ENCODE results near the gene ARHGAP10. TPM values are rescaled to one million over a fixed set of nuclear protein-coding genes. Genes with fewer than 3 reads are reported as not detected.

The ARHGAP10 gene
- total and polyA plus RNA-seq, 10 of the 15 experiments (the other 5 are each of a cell fraction or from before 2014, with no cell fraction given), result 1.3 to 25.8 (median 17.2) TPM

GRCh38 chr4:148061795-148062194 lies 329.9 kb downstream of the ARHGAP10 start:
- H3K27me3 ChIP-seq (replicated peaks in 1 of 2; ENCODE audit: control insufficient read depth in 2 of 2, insufficient read depth in 2 of 2, low read length in 1 of 2), result no peaks in the 10 kb centered on the region
- H2AFZ ChIP-seq (ENCODE audit: control insufficient read depth, low read depth, low read length), result no peak overlapping the region
- peaks cover 5% of the 10 kb centered on the region for H4K20me1 ChIP-seq (ENCODE audit: control insufficient read depth, insufficient read depth)
- H3K9ac ChIP-seq (ENCODE audit: control insufficient read depth, insufficient read depth, low read length), result no peak overlapping the region
- H3K4me1 ChIP-seq (ENCODE audit: control insufficient read depth, insufficient read depth, low read length), result peaks cover 21% of the 10 kb centered on the region
- peaks cover 6 to 21% of the 10 kb centered on the region in 2 experiments; a peak in 3 of 4 replicates for H3K36me3 ChIP-seq (ENCODE audit: control insufficient read depth in 2 of 2, insufficient read depth in 2 of 2, low read length in 1 of 2)
- no peaks in the 10 kb centered on the region for H3K9me3 ChIP-seq (replicated peaks; ENCODE audit: control insufficient read depth, insufficient read depth, low read length)
- no peak for ATAC-seq
- H3K27ac ChIP-seq (ENCODE audit: control insufficient read depth, insufficient read depth), result no peak overlapping the region
- H3K79me2 ChIP-seq (ENCODE audit: control insufficient read depth, insufficient read depth, low read length), result peaks cover 3% of the 10 kb centered on the region; the same call in 1 of the 2 replicates
- DNase-seq (ENCODE audit: low read depth, low spot score), result no peak
- 81% methylated on average over 8 of the region's 8 CpGs for WGBS (ENCODE audit: insufficient coverage, insufficient replicate concordance, low lambda C conversion rate, missing lambda C conversion rate)
- intact Hi-C loops (cut with micrococcal nuclease; ENCODE audit: unreplicated experiment) (no loop called here), in situ Hi-C loops (cut with MboI) (no loop called here)
- TF ChIP-seq MYC (IDR thresholded peaks at IDR 0.05; ENCODE audit: insufficient read depth, insufficient read length, insufficient replicate concordance, low read length, severe bottlenecking) (no peak), CBFB (IDR thresholded peaks at IDR 0.05; ENCODE audit: low read depth) (no peak), SIX5 (IDR thresholded peaks at IDR 0.05; ENCODE audit: low read depth, low read length, severe bottlenecking) (no peak), NFXL1 (IDR thresholded peaks at IDR 0.05; ENCODE audit: borderline replicate concordance) (no peak), PML (IDR thresholded peaks at IDR 0.05; ENCODE audit: low read length) (no peak), YY1 (IDR thresholded peaks at IDR 0.05; ENCODE audit: low read depth, low read length) (no peak)
- H3K4me2 ChIP-seq (ENCODE audit: control insufficient read depth, insufficient read depth), result no peak overlapping the region
- FAIRE-seq, result no peak
- BruUV-seq (replicated peaks), result no TSS peak
- H3K4me3 ChIP-seq, result no peak overlapping the region
- RAD21 ChIA-PET (ENCODE audit: unreplicated experiment), result no interaction called here
- SMC1A ChIA-PET (ENCODE audit: uncharacterized antibody, unreplicated experiment), result no interaction called here
- POLR2A ChIA-PET, result no interaction called here
- CTCF ChIA-PET, result no interaction called here

GRCh38 chr4:148062301-148062950 lies 330.5 kb downstream of the ARHGAP10 start:
- H3K36me3 ChIP-seq (ENCODE audit: control insufficient read depth in 2 of 2, insufficient read depth in 2 of 2, low read length in 1 of 2), result peaks cover 6 to 21% of the 10 kb centered on the region in 2 experiments; a peak in 3 of 4 replicates
- BruUV-seq (replicated peaks), result no TSS peak
- no peak for DNase-seq (ENCODE audit: low read depth, low spot score)
- no peak overlapping the region for H3K9ac ChIP-seq (ENCODE audit: control insufficient read depth, insufficient read depth, low read length)
- ChIA-PET POLR2A (no interaction called here), SMC1A (ENCODE audit: uncharacterized antibody, unreplicated experiment) (no interaction called here), CTCF (no interaction called here), RAD21 (ENCODE audit: unreplicated experiment) (no interaction called here)
- intact Hi-C loops (cut with micrococcal nuclease; ENCODE audit: unreplicated experiment), result no loop called here
- H2AFZ ChIP-seq (ENCODE audit: control insufficient read depth, low read depth, low read length), result no peak overlapping the region
- in situ Hi-C loops (cut with MboI), result no loop called here
- H3K27ac ChIP-seq (ENCODE audit: control insufficient read depth, insufficient read depth), result no peak overlapping the region
- no peak overlapping the region for H3K4me2 ChIP-seq (ENCODE audit: control insufficient read depth, insufficient read depth)
- H3K27me3 ChIP-seq (replicated peaks in 1 of 2; ENCODE audit: control insufficient read depth in 2 of 2, insufficient read depth in 2 of 2, low read length in 1 of 2), result no peaks in the 10 kb centered on the region
- H3K4me3 ChIP-seq, result no peak overlapping the region
- ATAC-seq, result no peak
- H3K79me2 ChIP-seq (ENCODE audit: control insufficient read depth, insufficient read depth, low read length), result peaks cover under 1% of the 10 kb centered on the region; the same call in 1 of the 2 replicates
- WGBS (ENCODE audit: insufficient coverage, insufficient replicate concordance, low lambda C conversion rate, missing lambda C conversion rate), result 67% methylated on average over 10 of the region's 10 CpGs
- H3K9me3 ChIP-seq (replicated peaks; ENCODE audit: control insufficient read depth, insufficient read depth, low read length), result no peaks in the 10 kb centered on the region
- no peak for FAIRE-seq
- H4K20me1 ChIP-seq (ENCODE audit: control insufficient read depth, insufficient read depth), result peaks cover under 1% of the 10 kb centered on the region
- peaks cover 14% of the 10 kb centered on the region for H3K4me1 ChIP-seq (ENCODE audit: control insufficient read depth, insufficient read depth, low read length)
- TF ChIP-seq MEF2A (IDR thresholded peaks at IDR 0.05; ENCODE audit: insufficient read depth, low read depth, low read length) (no peak), ZNF207 (IDR thresholded peaks at IDR 0.05; ENCODE audit: borderline replicate concordance) (no peak), ZBTB4 (CRISPR knock-in tag; IDR thresholded peaks at IDR 0.05) (no peak), TARDBP (IDR thresholded peaks at IDR 0.05; ENCODE audit: borderline replicate concordance) (no peak), MYC (IDR thresholded peaks at IDR 0.05; ENCODE audit: insufficient read depth, insufficient read length, insufficient replicate concordance, low read length, severe bottlenecking) (no peak)
- TF ChIP-seq, protein P1, sequence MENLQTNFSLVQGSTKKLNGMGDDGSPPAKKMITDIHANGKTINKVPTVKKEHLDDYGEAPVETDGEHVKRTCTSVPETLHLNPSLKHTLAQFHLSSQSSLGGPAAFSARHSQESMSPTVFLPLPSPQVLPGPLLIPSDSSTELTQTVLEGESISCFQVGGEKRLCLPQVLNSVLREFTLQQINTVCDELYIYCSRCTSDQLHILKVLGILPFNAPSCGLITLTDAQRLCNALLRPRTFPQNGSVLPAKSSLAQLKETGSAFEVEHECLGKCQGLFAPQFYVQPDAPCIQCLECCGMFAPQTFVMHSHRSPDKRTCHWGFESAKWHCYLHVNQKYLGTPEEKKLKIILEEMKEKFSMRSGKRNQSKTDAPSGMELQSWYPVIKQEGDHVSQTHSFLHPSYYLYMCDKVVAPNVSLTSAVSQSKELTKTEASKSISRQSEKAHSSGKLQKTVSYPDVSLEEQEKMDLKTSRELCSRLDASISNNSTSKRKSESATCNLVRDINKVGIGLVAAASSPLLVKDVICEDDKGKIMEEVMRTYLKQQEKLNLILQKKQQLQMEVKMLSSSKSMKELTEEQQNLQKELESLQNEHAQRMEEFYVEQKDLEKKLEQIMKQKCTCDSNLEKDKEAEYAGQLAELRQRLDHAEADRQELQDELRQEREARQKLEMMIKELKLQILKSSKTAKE (IDR thresholded peaks at IDR 0.05; ENCODE audit: low read depth, poor library complexity, severe bottlenecking), result no peak

Measured in GM12878 (cell line).